ENCODE measurements around the gene ARHGAP26. TPM values are rescaled to one million over a fixed set of nuclear protein-coding genes. Genes with fewer than 3 reads are reported as not detected.
A peak's percentile ranks its signal among the peaks of the same experiment; 100 is the strongest.

The ARHGAP26 gene
- total RNA-seq, 4 donors from 2014 or later: 11.1 to 36.1 (median 21.8) TPM

GRCh38 chr5:142845402-142845921 is 75.3 kb downstream of the ARHGAP26 start:
- Histone ChIP-seq H3K4me1 (peaks cover 45% of the 10 kb centered on the region), H3K27ac (peak overlapping the region; percentile 6), H3K9me3 (no peaks in the 10 kb centered on the region), H3K4me3 (no peak overlapping the region), H3K36me3 (no peaks in the 10 kb centered on the region), H3K27me3 (no peaks in the 10 kb centered on the region)
- TF ChIP-seq EP300 (IDR thresholded peaks at IDR 0.05) (no peak), POLR2A (IDR thresholded peaks at IDR 0.05) (no peak), POLR2AphosphoS5 (IDR thresholded peaks at IDR 0.05) (no peak)
- TF ChIP-seq, protein P1, sequence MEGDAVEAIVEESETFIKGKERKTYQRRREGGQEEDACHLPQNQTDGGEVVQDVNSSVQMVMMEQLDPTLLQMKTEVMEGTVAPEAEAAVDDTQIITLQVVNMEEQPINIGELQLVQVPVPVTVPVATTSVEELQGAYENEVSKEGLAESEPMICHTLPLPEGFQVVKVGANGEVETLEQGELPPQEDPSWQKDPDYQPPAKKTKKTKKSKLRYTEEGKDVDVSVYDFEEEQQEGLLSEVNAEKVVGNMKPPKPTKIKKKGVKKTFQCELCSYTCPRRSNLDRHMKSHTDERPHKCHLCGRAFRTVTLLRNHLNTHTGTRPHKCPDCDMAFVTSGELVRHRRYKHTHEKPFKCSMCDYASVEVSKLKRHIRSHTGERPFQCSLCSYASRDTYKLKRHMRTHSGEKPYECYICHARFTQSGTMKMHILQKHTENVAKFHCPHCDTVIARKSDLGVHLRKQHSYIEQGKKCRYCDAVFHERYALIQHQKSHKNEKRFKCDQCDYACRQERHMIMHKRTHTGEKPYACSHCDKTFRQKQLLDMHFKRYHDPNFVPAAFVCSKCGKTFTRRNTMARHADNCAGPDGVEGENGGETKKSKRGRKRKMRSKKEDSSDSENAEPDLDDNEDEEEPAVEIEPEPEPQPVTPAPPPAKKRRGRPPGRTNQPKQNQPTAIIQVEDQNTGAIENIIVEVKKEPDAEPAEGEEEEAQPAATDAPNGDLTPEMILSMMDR (IDR thresholded peaks at IDR 0.05): no peak
- 64% methylated on average over 4 of the region's 4 CpGs for WGBS
- DNase-seq (ENCODE audit: low spot score in 2 of 2): no peak

DNA sequence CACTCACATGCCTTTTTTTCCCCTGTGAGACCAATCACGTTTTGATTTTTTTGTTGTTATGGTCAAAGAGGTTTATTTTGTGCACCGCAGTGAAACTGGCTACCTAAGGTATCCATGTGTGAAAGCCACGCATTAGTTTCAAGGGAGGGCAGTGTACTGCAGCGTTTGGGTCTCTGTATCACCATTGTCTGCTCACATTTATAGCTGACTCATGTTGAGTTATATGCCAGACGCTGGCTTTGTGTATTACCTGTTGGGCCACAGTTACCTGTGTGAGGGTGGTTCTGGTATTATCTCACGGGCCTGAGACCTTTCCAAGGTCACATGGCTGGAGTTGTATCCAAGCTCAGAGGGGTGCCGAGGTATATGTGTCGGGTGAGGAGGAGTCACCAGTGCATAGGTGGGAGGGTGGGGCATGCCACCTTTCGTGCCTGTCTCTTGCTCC is 75.8 kb downstream of the ARHGAP26 start:
- H3K27me3 ChIP-seq: no peaks in the 10 kb centered on the region
- peaks cover 41% of the 10 kb centered on the region for H3K4me1 ChIP-seq
- no peaks in the 10 kb centered on the region for H3K9me3 ChIP-seq
- WGBS: 70% methylated on average over 5 of the region's 9 CpGs
- no peaks in the 10 kb centered on the region for H3K36me3 ChIP-seq
- TF ChIP-seq EP300 (IDR thresholded peaks at IDR 0.05) (no peak), POLR2A (IDR thresholded peaks at IDR 0.05) (no peak), POLR2AphosphoS5 (IDR thresholded peaks at IDR 0.05) (no peak)
- TF ChIP-seq, protein P1 (IDR thresholded peaks at IDR 0.05): no peak
- peak overlapping the region; percentile 6 for H3K27ac ChIP-seq
- H3K4me3 ChIP-seq: no peak overlapping the region
- no peak for DNase-seq (ENCODE audit: low spot score in 2 of 2)

DNA sequence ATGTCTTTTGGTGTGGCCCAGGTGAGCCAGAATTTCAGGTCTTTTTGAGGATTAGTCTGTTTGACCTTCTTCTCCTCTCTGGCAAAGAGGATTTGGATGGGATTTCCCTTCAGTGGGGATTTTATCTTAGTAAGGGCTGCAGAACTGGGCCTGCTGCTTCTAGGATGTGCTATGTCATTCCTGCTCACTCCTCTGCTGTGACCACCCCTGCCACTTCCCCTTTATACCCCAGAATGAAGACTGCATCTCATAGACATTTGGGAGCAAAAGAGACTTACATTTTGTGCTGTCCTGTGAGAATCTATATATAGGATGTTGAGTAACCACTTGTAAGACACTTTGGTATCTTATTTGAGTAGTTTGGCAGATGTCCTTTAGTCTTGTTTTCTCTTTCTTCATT is 76.2 kb downstream of the ARHGAP26 start:
- H3K4me3 ChIP-seq: no peak overlapping the region
- DNase-seq (ENCODE audit: low spot score in 2 of 2): no peak
- H3K27me3 ChIP-seq: no peaks in the 10 kb centered on the region
- H3K36me3 ChIP-seq: no peaks in the 10 kb centered on the region
- H3K4me1 ChIP-seq: peaks cover 37% of the 10 kb centered on the region
- TF ChIP-seq EP300 (IDR thresholded peaks at IDR 0.05) (no peak), POLR2AphosphoS5 (IDR thresholded peaks at IDR 0.05) (no peak)
- H3K27ac ChIP-seq: peak overlapping the region; percentile 6
- no peaks in the 10 kb centered on the region for H3K9me3 ChIP-seq

GRCh38 chr5:142847898-142848790 is 78.0 kb downstream of the ARHGAP26 start:
- WGBS: 91% methylated on average over 7 of the region's 7 CpGs

DNA sequence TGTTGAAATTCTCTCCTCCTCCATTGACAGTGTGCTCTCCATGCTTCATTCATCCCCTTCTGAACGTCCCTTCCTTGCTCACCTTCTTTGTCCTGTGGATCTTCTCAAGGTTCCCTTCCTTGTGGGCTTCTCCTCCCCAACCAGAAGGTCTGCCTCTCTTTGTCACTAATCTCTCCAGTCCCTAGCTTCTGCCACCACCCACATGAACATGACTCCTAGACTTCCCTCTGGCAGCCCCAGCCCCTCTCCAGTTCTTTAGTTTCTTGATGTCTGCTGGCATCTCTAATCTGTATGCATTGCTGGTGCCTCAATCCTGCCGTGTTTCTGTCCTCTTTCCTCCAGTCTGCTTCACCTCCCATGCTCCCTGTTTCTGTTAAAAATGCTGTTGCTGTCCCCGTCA is 79.3 kb downstream of the ARHGAP26 start:
- WGBS: 94% methylated on average over 3 of the region's 3 CpGs
- Histone ChIP-seq H3K4me1 (peaks cover 26% of the 10 kb centered on the region), H3K36me3 (no peaks in the 10 kb centered on the region), H3K9me3 (no peaks in the 10 kb centered on the region), H3K27me3 (no peaks in the 10 kb centered on the region), H3K4me3 (no peak overlapping the region), H3K27ac (no peak overlapping the region)
- no peak for DNase-seq (ENCODE audit: low spot score in 2 of 2)
- TF ChIP-seq, protein P1 (IDR thresholded peaks at IDR 0.05): no peak
- TF ChIP-seq POLR2AphosphoS5 (IDR thresholded peaks at IDR 0.05): no peak
- TF ChIP-seq EP300 (IDR thresholded peaks at IDR 0.05): no peak
- TF ChIP-seq POLR2A (IDR thresholded peaks at IDR 0.05): no peak

More at GRCh38 chr5:142847898-142848790, 78.0 kb downstream of the ARHGAP26 start:
- H3K27ac ChIP-seq: no peak overlapping the region
- TF ChIP-seq, protein P1 (IDR thresholded peaks at IDR 0.05): no peak
- no peak for TF ChIP-seq POLR2AphosphoS5 (IDR thresholded peaks at IDR 0.05)
- no peak for TF ChIP-seq POLR2A (IDR thresholded peaks at IDR 0.05)
- no peak for TF ChIP-seq EP300 (IDR thresholded peaks at IDR 0.05)
- no peaks in the 10 kb centered on the region for H3K9me3 ChIP-seq
- no peak overlapping the region for H3K4me3 ChIP-seq
- DNase-seq (ENCODE audit: low spot score in 2 of 2): no peak
- peaks cover 31% of the 10 kb centered on the region for H3K4me1 ChIP-seq
- no peaks in the 10 kb centered on the region for H3K36me3 ChIP-seq
- no peaks in the 10 kb centered on the region for H3K27me3 ChIP-seq
